ENCODE data around the gene CLPSL2. TPM values are rescaled to one million over a fixed set of nuclear protein-coding genes. Genes with fewer than 3 reads are reported as not detected.

CLPSL2 gene
- total RNA-seq, 1 donor from 2014 or later: not detected

DNA sequence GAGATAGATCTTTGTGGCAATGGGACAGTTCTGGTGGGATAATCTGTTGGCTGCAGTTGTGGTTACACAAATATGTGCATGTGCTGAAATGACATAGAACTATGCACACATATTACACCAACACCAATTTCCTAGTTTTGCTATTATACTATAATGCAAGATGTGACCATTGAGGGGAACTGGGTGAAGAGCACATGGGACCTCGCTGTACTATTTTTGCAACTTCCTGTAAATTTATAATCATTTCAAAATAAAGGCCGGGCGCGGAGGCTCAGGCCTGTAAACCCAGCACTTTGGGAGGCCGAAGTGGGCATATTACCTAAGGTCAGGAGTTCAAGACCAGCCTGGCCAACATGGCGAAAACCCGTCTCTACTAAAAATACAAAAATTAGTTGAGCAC, 30.9 kb upstream of the CLPSL2 start:
- intact Hi-C loops (cut with micrococcal nuclease): no loop called here

DNA sequence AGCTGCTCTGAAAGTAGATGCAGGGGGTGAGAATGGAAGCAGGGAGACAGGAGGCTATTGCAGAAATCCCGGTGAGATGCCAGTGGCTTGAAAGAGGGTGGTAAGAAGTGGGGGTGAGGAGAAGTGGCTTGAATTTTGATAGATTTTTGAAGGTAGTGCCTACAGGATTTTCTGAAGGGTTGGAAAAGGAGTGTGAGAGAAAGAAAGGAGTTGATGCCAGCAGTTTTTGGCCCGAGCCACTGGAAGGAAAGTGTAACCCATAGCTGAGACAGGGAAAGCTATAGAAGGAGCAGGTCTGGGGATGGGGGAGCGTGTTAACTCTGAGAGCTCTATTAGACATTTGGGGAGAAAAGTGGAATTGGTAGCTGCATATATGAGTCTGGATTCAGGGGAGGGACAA, 29.9 kb upstream of the CLPSL2 start:
- intact Hi-C loops (cut with micrococcal nuclease): no loop called here

DNA sequence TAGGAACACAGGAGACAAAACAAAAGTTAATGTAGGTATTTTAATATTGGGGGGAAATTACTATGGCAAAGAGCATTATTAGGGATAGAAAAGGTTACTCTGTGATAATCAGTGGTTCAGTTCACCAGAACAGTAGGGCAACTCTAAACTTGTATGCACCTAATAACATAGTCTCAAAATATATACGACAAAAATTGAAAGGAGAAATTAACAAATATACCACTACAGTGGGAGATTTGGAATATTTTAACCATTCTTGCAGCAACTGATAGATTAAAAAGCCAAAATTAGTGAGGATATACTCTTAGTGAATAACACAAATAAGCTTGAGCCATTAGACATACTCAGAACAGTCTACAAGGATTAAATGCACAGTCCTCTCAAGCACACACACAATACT, 28.5 kb upstream of the CLPSL2 start:
- intact Hi-C loops (cut with micrococcal nuclease): no loop called here

DNA sequence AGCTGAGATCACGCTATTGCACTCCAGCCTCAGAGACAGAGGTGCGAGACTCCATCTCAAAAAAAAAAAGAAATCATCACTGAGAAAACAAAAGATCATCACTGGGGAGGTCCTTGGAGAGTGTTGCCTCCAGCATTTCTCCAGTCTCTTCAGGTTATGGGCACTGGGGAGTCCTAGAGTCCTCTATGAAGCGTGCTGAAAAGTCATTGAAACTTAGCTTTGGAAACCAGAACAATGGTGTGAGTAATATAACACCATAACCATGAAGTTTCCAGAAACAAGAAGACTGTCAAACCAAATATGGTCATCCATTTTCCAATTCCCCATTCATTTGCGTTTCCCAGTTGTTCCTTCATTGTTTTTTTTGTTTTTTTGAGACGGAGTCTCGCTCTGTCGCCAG, 25.8 kb upstream of the CLPSL2 start:
- intact Hi-C loops (cut with micrococcal nuclease): no loop called here

DNA sequence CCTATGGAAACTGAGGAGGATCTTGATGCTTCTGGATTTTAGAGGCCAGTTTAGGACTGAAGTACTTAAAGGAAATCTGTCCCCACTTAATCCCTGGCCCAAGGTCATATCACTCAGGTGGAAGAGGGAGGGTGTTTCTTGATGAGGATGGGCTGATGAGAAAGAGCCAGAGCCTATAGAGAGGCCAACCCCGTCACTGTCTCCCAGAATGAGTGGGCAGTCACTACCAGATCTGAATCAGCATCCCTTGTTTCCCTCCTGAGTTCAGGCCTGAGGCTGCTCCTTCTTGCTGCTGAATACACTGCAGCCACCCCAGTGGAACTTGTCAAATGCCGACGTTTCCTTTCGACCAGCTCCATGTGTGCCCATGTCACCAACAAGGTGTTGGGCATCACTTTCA, 24.8 kb upstream of the CLPSL2 start:
- intact Hi-C loops (cut with micrococcal nuclease): no loop called here

DNA sequence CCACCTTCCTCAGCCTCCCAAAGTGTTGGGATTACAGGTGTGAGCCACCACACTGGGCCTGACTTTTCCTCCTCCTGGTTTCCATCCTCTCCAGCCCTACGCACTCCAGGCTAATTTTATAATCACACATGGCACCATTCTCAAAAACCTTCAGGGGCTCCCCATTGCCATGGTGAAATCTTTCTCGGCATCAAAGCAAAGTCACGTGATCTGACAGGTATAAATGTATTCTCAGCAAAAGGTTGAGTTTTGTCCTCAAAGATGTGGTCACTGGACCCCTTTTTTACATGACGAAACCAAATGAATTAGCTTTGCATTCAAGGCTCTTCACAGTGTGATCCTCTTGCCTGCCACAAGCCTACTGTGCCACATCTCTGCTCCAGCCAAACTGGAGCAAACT, 24.1 kb upstream of the CLPSL2 start:
- intact Hi-C loops (cut with micrococcal nuclease): no loop called here

DNA sequence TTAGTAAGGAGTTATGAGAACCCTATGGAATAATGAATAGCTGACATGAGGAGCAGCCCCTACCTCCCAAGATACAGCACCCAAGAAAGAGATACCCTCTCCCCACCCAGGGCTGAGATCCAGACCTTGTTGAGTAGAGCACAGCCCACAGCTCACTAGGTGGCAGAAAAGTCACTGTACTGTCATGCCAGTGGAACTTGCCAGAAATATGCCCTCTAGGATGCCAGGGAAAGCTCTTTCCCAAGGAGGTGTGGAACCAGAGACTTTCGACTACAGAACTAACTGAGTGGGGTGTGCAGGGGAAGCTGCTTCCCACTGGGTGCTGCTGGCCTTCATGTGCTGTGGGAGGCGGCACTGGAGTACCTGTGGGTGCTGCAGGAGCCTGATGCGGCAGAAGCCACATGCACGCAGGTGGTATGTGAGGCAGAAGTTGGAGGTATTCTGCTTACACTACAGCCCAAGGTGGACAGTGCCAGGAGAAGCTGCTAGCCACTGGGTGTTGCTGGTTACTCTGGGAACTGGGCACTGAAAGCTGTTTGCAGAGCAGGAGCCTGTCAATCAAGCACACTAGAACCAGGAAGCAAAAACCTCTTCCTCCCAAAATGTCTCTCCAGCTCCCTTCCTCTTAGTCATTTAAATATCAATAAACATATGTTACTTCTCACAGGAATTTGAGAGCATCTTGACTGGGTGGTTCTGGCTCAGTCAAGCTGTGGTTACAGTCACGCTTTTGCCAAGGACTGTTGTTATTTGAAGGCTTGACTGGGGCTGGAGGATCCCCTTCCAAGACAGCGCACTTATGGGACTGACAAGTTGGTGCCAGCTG, 21.7 kb upstream of the CLPSL2 start:
- intact Hi-C loops (cut with micrococcal nuclease): no loop called here

DNA sequence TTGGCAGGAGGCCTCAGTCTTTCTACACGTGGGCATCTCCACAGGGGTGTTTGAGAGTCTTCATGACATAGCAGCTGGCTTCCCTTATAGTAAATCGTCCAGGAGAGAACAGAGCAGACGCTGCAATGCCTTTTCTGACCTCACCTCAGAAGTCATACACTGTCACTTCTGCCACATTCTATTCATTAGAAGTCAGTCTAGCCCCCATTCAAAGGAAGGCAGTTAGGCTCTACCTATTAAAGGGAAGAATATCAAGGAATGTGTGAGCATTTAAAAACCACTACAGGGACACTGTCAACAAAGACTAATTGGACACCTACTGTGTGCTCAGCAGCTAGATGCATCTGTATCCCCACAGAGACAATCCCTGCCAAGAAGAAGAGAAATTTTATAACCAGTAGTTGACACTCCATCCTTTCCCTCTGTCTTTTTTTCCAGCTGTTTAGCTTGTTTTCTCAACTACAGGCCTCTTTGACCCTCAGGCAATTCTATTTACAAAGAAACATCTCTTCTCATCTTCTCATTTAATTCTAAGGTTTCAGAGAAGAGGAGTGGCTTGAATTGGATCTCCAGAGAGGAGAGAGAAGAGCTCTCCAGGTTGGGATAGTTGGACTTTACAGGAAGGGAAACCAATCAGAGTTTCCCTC, 21.0 kb upstream of the CLPSL2 start:
- intact Hi-C loops (cut with micrococcal nuclease): no loop called here

DNA sequence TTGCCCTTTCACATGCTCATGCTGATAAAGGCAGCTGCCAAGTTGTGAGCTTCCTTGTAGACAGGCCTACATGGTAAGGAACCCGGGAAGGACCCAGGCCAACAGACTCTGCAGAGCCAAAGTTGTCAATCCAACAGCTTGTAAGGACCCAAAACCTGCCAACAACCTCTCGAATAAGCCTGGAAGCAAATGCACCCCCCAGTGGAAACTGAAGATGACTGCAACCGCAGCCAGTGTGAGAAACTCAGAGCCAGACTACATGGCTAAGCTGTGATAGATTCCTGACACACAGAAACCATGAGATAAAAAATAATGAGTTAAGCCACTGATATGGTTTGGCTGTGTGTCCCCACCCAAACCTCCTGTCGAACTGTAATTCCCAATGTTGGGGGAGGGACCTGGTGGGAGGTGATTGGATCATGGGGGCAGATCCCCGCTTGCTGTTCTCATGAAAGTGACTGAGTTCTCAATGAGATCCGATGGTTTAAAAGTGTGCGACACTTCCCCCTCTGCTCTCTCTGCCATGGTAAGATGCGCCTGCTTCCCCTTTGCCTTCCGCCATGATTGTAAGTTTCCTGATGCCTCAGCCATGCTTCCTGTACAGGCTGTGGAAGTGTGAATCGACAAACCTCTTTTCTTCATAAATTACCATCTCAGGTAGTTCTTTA, 18.8 kb upstream of the CLPSL2 start:
- intact Hi-C loops (cut with micrococcal nuclease): no loop called here

DNA sequence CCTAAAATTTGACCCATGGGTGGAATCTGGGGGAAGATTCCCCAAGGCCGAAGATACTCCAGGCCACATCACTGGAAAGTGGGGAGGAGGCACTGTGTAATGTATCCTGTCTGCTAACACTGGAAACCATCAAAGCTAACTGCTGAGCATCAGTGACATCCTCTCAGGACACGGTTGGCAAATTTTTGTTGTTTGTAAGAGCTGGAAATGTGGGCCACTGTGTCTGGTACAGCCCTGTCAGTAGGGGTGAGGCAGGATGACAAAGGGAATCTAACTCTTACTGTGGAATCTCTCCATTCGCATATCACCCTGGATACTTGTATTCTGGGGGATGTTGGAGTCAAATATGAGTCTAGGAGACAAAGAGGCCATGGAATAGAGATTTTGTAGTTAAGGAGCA, 17.0 kb upstream of the CLPSL2 start:
- intact Hi-C loops (cut with micrococcal nuclease): no loop called here

DNA sequence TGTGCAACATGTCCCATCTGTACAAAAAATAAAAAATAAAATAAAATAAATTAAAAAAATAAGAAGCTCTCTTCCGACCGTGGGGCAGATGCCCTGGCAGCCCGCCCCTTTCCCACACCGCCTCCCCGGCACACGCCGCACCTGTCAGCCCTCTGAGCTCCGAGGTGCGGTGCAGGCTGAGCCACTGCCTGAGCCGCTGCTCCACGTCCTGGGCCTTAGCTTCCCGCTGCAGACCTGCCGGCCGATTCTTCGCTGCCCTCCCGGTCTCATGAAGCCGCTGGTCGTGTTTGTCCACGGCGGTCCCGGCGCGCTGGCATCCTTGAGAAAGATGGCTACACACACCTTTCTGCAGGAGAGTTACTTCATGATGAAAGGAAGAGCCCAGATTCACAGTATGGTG, 10.7 kb upstream of the CLPSL2 start:
- intact Hi-C loops (cut with micrococcal nuclease): no loop called here

DNA sequence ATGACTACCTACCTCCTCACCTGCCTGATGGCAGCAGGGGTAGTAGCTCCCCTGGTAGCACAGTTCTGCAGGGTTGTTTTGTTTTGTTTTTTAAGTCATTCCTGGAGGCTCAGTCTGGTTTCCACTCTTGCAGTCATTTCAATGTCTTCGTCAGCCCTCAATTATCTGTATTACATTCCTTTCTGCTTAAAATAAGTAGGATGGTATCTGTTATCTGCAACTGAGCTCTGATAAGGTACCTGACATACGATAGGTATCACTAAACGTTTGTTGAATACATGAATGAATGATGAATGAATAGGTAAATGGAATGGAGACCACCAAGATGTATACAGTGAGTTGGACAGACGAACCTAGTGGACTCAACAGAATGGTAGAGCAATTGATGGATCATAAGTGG, 7.2 kb upstream of the CLPSL2 start:
- intact Hi-C loops (cut with micrococcal nuclease): no loop called here

DNA sequence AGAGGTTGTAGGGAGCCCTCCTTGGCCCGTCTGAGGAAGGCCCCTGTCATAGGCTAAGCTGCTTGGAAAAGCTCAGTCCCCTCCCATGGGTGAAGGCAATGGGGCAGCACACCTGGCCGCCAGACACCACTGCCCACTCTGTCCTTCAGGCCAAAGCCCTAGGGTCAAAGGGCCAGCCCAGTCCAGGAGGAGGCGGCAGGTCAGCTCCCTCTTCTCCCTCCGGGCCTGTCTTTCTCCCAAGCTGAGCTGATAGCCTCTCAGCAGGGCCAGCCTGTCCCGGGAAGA, 5.1 kb upstream of the CLPSL2 start:
- intact Hi-C loops (cut with micrococcal nuclease): no loop called here

DNA sequence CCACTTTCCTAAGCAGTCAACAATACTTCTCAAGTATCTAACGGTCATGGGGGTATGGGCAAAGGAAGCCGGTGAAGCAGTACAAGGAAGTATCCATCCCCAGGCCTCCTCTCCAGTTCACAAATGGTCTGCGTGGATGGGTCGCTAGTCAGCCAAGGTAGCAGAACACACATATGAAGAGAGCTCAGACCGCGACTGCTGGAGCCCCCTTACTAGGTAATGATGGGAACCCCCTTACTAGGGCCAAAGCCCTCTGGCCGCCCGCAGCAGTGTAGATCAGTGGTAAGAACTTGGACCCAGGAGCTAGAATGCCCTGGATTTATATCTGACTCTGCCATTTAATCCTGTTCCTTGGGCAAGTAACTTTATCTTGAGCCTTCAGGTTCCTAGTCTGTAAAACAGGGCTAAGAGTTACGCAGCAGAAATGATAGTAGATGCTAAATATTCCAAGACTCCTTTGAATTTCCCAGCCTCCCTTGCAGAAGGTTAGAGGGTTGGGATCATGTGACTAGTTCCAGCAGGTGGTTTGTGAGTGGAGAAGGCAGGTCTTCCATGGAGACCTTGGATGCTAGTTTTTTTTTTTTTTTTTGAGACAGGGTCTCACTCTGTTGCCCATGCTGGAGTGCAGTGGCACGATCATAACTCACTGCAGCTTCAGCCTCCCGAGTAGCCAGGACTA, 2.1 kb upstream of the CLPSL2 start:
- intact Hi-C loops (cut with micrococcal nuclease): no loop called here

DNA sequence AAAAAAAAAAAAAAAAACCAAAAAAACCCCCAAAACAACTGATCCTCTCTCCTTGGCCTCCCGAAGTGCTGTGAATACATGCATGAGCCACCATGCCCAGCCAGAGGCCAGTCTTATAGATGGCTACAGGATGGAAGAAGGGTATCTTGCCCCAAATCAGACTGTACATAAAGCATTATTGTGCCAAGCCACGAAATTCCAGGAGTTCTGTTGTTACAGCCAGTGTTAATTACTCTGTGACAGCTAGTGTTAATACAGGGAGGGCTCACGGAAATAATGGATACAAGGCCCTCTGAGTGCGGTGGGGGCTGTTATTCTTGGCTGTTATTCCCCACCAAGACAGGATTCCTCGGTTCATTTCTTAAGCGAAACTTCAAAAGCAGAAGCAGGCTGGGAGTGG, 1.4 kb upstream of the CLPSL2 start:
- intact Hi-C loops (cut with micrococcal nuclease): no loop called here

DNA sequence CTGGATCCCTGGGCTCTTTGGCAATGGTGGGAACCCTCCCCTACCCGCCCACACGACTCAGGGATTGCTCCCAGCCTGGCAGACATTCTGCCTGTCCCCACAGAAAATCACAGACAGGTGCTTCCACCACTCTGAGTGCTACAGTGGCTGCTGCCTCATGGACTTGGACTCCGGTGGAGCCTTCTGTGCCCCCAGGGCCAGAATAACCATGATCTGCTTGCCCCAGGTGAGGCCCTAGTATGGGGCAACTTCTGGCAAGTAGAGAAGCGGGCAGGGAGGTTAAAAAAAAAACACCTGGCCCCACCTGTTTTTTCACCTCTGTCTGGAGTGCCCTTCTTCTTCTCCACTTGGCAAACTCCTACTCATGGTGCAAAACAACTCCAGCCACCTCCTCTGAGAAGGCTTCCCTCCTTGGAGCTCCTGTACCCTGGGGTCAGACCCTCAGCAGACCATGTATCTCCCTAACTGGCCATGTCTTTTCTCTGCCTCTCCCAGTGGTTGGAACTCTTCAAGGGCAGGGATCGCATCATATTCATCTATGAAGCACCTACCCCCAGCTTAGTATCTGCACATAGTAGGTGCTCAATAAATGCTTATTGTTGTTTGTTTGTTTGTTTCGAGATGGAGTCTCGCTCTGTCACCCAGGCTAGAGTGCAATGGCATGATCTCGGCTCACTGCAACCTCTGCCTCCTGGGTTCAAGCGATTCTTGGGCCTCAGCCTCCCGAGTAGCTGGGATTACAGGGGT, 1.1 kb downstream of the CLPSL2 start:
- intact Hi-C loops (cut with micrococcal nuclease): no loop called here

DNA sequence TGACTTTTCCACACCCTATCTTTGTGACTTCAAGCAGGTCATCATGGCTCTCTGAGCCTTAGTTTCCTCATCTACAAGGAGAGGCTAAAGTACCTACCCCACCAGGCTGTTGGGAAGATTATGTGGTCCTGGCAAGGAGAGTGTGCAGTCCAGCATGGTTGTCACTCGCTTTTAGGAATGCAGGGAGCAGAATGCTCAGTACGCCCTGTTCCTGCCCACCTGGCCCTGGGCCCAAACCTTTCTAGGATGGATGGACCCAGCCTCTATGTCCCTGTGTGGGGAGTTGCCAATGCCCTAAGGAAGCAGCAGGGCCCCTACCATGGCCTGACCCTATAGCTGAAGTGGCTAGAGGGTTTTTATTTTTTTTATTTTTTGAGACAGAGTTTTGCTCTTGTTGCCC, 2.0 kb downstream of the CLPSL2 start:
- intact Hi-C loops (cut with micrococcal nuclease): no loop called here

DNA sequence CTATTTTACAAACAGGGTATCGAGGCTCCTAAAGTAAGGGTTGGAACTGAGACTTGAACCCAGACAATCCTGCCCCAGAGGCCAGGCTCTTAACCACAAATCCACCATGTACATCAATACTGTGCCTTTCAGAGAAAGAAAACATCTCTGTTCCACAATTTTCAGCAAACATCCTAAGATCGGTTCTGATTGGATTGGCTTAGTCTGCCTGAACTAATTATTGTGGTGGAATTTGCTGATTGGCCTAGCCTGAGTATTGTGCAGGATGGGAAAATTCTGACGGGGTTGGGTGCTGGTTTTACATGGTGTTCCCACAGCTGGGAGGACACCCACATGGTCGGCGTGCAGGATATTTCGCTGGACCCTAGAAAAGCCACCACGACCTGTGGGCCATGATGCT, 4.3 kb downstream of the CLPSL2 start, which contains the start of gene CLPSL1:
TSS of gene CLPSL1 (plus strand) at position 301 of the 400 bp plus-strand sequence. CDS start at position 393, 92 bp downstream.
- intact Hi-C loops (cut with micrococcal nuclease): no loop called here

DNA sequence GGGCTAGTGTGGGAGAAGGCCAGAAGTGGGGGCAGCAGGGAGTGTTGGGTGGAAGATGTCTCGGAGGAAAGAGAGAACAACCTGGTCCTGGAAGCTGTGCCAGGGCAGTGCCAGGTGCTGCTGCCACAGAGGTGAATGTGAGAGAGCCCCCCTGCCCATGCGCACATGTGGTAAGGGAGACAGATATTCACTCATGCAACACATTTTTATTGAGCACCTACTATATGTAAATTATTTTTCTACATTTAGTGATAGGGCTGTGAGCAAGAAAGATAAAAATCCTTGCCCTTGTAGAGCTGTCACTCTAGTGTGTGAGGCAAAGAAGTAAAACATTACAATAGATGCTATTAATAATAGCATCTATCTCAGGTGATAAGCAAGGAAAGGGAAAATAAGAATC, 4.9 kb downstream of the CLPSL2 start:
- intact Hi-C loops (cut with micrococcal nuclease): no loop called here

DNA sequence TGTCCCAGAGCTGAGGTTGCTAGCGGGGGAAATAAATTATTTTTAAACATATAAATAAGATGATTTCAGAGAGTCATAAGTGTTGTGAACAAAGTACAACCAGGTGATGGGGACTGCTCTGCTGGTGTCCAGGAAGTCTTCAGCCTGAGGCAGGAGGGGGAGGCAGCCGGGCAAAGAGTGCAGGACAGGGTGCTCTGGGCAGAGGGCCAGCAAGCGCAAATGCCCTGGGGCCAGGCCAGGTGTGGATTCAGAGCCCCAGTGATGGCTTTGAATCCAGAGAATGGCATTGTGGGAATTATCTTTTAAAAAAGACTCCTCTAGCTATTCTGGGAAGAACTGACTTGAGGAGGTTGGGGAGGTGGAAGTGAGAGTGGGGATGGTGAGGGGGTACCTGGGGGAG, 6.0 kb downstream of the CLPSL2 start:
- intact Hi-C loops (cut with micrococcal nuclease): no loop called here

DNA sequence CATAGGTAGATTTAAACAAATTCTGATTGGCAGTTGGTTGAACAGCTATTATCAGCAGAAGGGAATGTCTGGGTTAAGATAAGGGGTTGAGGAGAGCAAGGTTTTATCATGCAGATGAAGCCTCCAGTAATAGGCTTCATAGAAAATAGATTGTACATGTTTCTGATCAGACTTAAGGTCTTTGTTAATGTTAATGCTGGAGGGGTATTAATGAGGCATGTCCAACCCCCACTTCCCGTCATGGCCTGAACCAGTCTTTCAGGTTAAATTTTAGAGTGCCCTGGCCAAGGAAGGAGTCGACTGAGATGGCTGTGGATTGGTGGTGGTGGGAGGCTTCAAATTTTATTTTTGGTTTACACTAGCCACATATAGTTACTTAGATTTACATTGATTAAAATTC, 7.8 kb downstream of the CLPSL2 start:
- intact Hi-C loops (cut with micrococcal nuclease): no loop called here

Data from T-helper 2 cell treated with Interferon-gamma antibody and Interleukin-4, amounts not matched to agents 100 ng/mL and 5 ng/mL, for 36 hours (primary cell).